NB4 (cell line): ENCODE data around the gene SCARB1.

Experiments used
- DNase-seq: peaks from one replicate; pipeline ENCODE4 v3.0.0; 2010; ENCODE audit warnings: low read depth
- H3K4me3 ChIP-seq: one replicate; pipeline ENCODE4 v1.5.1; 2011; ENCODE audit warnings: mild to moderate bottlenecking, low read depth, low read length, moderate library complexity
- MYC ChIP-seq: IDR thresholded peaks from 2 replicates; pipeline ENCODE4 v1.6.1; 2011; ENCODE audit warnings: low read depth, low read length
- POLR2A ChIP-seq: IDR thresholded peaks from 2 replicates; pipeline ENCODE4 v1.6.1; 2011; ENCODE audit warnings: mild to moderate bottlenecking; ENCODE audit not compliant: insufficient read length; ENCODE audit errors: extremely low read depth
- TF ChIP-seq, protein P1 (sequence below): IDR thresholded peaks from one replicate; pipeline ENCODE4 v1.5.1; 2012; ENCODE audit warnings: low read depth, low read length
- TF ChIP-seq, protein P2 (sequence below): IDR thresholded peaks from 2 replicates; pipeline ENCODE4 v1.6.1; 2011; ENCODE audit warnings: low read depth, low read length

SCARB1 gene

DNA sequence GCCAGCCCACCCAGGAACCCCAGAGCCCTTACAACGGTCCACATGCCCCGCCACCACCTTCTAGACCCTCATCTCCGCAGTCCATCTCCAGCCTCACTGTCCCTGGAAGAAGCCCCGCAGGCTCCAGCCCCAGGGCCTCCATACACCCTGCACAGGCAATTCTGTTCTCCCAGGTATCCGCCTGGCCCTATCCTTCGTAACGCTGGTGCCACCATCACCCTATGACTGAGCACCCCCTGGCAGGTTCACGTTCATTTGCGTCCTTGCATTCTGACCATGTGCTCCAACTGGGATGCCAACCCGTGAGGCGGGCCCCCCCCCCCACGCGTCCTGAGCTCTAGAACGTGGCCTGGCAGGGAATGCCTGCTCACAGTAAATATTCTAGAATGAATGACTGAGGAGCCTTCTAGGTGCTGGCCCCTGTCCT is 675 bp upstream of the SCARB1 start:
- DNase-seq, result no peak
- TF ChIP-seq, protein P1, sequence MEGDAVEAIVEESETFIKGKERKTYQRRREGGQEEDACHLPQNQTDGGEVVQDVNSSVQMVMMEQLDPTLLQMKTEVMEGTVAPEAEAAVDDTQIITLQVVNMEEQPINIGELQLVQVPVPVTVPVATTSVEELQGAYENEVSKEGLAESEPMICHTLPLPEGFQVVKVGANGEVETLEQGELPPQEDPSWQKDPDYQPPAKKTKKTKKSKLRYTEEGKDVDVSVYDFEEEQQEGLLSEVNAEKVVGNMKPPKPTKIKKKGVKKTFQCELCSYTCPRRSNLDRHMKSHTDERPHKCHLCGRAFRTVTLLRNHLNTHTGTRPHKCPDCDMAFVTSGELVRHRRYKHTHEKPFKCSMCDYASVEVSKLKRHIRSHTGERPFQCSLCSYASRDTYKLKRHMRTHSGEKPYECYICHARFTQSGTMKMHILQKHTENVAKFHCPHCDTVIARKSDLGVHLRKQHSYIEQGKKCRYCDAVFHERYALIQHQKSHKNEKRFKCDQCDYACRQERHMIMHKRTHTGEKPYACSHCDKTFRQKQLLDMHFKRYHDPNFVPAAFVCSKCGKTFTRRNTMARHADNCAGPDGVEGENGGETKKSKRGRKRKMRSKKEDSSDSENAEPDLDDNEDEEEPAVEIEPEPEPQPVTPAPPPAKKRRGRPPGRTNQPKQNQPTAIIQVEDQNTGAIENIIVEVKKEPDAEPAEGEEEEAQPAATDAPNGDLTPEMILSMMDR, result no peak
- TF ChIP-seq, protein P2, sequence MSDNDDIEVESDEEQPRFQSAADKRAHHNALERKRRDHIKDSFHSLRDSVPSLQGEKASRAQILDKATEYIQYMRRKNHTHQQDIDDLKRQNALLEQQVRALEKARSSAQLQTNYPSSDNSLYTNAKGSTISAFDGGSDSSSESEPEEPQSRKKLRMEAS, result peak; percentile 5; the same call in 1 of the 2 replicates
- H3K4me3 ChIP-seq, result peak overlapping the region; percentile 4

DNA sequence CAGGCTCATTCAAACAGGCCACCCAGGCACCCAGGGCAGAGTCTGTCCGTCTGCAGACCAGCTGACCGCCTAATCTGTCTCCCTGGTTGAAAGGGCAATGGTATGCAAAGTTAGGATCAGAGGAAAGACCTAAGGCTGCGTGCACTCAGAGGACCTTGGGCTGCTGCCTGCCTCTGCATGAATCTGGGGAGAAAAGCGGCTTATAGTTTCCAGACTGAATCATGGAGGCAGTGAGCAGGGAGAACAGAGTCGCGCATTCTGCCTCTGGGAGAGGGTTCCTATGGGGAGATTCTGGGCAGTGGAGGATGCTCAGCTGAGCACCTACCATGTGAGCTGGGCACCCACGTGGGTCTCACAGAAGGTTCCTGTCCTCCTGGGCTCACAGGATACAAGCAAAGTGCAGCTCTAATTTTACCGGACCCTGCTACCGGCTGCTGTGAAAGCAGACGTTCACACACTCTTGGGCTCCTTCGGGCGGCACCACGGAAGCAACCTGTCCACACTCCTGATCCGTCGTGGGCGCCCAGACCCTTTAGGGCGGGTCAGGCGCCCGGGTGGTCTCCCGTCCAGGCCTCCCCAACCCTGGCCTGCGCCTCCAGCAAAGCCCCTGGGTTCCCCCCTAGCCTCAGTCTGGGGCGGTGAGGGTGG is 772 bp downstream of the SCARB1 start:
- peak overlapping the region; percentile 92 for H3K4me3 ChIP-seq
- TF ChIP-seq MYC, result peak; percentile 90
- TF ChIP-seq, protein P2, result peak; percentile 96
- TF ChIP-seq, protein P1, result no peak
- no peak for TF ChIP-seq POLR2A
- DNase-seq, result peak; percentile 68

DNA sequence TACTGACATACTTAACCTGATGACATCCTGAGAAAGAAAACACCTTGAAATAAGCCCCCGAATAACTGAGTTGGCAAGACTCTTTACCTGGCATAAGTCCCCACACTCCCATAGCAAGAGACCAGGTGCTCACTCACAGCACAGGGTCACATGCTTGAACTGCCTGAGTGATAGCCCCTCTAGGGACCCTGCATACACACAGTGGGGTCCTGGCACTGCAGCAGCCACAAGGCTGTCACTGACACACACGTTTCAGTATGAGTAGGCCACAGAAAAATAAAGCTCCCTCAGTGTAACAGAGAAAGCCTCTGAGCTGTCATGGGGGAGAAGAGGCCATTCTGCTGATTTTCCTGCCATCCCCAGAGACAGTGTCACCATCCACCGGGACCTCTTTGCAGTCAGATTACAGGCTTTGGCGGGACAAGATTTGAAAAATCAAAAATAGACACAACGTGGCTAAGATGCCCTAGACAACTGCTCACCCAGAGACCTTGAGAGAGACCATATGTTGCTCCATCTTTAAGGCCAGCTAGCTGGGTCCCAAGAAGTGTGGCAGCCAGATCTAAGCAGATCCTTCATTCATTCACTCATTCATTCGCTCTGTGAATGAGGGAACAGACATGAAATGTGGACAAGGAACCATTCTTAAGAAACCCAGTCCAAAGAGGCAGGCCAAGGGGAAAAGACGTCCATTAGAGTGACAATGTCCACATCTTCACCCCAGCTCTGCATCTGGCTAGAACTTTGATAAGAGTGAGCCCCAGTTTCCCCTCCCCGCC is 1.6 kb downstream of the SCARB1 start:
- H3K4me3 ChIP-seq, result peak overlapping the region; percentile 92
- no peak for DNase-seq

DNA sequence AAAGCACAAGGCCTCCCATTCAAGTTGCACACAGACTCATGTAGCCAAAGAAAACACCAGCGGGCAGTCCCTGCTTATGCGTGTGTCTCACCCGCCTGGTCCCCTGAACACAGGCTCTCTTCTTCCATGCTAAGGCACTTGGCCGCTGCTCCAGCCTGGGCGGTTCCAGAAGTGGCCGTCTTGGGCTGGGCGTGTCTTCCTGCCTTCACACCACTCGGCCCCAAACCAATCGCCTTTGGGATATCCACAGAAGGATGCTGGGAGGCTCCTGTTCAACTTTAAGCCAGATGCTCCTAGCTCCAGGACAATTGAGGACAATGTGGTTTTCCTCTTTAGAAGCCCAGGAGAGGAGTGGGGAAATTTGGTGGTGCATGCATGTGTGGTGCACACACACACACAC is 2.2 kb downstream of the SCARB1 start:
- DNase-seq, result no peak
- TF ChIP-seq, protein P1, result no peak
- TF ChIP-seq, protein P2, result no peak
- TF ChIP-seq POLR2A, result no peak
- no peak for TF ChIP-seq MYC
- H3K4me3 ChIP-seq, result peak overlapping the region; percentile 92

More for the DNA sequence above, 1.6 kb downstream of the SCARB1 start:
- TF ChIP-seq, protein P1, result no peak
- TF ChIP-seq, protein P2, result no peak
- TF ChIP-seq POLR2A (no peak), MYC (no peak)

DNA sequence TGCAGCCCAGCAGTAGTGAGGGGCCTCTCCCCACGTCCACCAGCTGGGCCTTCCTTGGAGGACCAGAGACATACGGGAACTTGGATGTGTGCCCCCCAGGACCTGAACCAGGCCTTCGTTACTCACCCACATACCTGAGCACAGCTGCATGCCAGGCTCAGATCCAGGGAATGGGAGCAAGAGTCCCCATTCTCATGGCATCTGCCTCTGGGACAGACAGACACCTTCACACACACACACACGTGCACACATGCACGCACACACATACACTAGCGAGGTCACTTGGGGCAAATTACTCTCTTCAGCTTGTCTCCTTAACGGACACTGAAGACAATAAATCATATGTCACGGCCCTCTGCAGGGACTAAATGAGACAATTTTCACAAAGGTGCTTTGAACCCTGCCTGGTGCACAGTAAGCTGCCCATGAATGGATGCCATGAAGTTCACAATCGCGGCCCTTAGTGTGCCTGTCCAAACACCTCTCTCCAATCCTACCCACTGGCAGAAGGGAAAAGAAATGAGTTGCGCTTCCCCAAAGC is 5.7 kb downstream of the SCARB1 start:
- no peak for TF ChIP-seq POLR2A
- no peak for TF ChIP-seq MYC
- TF ChIP-seq, protein P1, result no peak
- TF ChIP-seq, protein P2, result no peak
- no peak for DNase-seq
- H3K4me3 ChIP-seq, result no peak overlapping the region
